Measurements from ENCODE around the gene GNAO1.

Gene GNAO1

DNA sequence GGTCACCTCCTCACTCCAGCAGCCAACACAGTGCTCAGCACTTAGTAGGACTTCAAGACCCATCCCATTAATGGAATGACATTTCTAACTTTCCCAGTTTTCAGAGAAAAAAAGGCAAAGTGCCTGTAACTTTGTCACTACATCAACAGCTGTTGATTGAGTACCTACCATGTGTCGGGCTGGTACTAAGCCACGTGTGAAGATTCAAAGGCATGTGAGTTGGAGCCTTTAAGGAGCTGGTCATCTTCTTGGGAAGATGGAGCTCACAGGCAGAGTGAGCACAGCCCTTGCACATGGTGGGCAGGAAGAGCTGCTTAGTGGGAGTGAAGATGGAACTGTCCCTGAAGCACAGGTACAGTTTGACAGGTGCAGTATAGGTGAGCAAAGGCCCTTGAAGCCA is 88.6 kb downstream of the GNAO1 start:
- Histone ChIP-seq H3K9me3 (ENCODE audit: control insufficient read depth, insufficient read depth, low read depth, low read length) (no peaks in the 10 kb centered on the region), H3K27ac (ENCODE audit: extremely low read depth, low read depth, low read length) (no peak overlapping the region), H3K4me1 (ENCODE audit: control insufficient read depth, insufficient read depth, low read length) (no peaks in the 10 kb centered on the region), H3K4me3 (ENCODE audit: low read depth, low read length) (no peak overlapping the region), H3K36me3 (ENCODE audit: control insufficient read depth in 2 of 2, insufficient read depth in 1 of 2, low read length in 2 of 2) (no peaks in the 10 kb centered on the region)
- CTCF ChIA-PET = interaction anchor here (0.6 to 1.2 kb wide), 5 partner anchors 9 to 561 kb away, joined by 3 to 5 read pairs (median 3); no protein-coding TSS in a partner anchor
- TF ChIP-seq SALL2 (tag by site-specific recombination; IDR thresholded peaks at IDR 0.05; ENCODE audit: borderline replicate concordance) = no peak
- no peak for TF ChIP-seq ZNF626 (tag by site-specific recombination; IDR thresholded peaks at IDR 0.05)
- TF ChIP-seq, protein P1, sequence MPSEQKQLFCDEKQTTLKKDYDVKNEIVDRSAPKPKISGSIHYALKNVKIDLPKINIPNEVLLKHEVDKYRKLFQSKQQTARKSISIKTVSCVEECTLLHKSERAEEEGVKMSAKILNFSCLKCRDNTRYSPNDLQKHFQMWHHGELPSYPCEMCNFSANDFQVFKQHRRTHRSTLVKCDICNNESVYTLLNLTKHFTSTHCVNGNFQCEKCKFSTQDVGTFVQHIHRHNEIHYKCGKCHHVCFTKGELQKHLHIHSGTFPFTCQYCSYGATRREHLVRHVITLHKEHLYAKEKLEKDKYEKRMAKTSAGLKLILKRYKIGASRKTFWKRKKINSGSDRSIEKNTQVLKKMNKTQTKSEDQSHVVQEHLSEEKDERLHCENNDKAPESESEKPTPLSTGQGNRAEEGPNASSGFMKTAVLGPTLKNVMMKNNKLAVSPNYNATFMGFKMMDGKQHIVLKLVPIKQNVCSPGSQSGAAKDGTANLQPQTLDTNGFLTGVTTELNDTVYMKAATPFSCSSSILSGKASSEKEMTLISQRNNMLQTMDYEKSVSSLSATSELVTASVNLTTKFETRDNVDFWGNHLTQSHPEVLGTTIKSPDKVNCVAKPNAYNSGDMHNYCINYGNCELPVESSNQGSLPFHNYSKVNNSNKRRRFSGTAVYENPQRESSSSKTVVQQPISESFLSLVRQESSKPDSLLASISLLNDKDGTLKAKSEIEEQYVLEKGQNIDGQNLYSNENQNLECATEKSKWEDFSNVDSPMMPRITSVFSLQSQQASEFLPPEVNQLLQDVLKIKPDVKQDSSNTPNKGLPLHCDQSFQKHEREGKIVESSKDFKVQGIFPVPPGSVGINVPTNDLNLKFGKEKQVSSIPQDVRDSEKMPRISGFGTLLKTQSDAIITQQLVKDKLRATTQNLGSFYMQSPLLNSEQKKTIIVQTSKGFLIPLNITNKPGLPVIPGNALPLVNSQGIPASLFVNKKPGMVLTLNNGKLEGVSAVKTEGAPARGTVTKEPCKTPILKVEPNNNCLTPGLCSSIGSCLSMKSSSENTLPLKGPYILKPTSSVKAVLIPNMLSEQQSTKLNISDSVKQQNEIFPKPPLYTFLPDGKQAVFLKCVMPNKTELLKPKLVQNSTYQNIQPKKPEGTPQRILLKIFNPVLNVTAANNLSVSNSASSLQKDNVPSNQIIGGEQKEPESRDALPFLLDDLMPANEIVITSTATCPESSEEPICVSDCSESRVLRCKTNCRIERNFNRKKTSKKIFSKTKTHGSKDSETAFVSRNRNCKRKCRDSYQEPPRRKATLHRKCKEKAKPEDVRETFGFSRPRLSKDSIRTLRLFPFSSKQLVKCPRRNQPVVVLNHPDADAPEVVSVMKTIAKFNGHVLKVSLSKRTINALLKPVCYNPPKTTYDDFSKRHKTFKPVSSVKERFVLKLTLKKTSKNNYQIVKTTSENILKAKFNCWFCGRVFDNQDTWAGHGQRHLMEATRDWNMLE (tag by site-specific recombination; conservative IDR thresholded peaks at IDR 0.05; ENCODE audit: low read depth) = no peak
- TF ChIP-seq, protein P2, sequence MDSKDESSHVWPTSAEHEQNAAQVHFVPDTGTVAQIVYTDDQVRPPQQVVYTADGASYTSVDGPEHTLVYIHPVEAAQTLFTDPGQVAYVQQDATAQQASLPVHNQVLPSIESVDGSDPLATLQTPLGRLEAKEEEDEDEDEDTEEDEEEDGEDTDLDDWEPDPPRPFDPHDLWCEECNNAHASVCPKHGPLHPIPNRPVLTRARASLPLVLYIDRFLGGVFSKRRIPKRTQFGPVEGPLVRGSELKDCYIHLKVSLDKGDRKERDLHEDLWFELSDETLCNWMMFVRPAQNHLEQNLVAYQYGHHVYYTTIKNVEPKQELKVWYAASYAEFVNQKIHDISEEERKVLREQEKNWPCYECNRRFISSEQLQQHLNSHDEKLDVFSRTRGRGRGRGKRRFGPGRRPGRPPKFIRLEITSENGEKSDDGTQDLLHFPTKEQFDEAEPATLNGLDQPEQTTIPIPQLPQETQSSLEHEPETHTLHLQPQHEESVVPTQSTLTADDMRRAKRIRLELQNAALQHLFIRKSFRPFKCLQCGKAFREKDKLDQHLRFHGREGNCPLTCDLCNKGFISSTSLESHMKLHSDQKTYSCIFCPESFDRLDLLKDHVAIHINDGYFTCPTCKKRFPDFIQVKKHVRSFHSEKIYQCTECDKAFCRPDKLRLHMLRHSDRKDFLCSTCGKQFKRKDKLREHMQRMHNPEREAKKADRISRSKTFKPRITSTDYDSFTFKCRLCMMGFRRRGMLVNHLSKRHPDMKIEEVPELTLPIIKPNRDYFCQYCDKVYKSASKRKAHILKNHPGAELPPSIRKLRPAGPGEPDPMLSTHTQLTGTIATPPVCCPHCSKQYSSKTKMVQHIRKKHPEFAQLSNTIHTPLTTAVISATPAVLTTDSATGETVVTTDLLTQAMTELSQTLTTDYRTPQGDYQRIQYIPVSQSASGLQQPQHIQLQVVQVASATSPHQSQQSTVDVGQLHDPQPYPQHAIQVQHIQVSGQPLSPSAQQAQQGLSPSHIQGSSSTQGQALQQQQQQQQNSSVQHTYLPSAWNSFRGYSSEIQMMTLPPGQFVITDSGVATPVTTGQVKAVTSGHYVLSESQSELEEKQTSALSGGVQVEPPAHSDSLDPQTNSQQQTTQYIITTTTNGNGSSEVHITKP (tag by site-specific recombination; IDR thresholded peaks at IDR 0.05) = no peak
- no peak for TF ChIP-seq HOXD13 (CRISPR knock-in tag; IDR thresholded peaks at IDR 0.05; ENCODE audit: borderline replicate concordance)
- POLR2A ChIA-PET = no interaction called here

DNA sequence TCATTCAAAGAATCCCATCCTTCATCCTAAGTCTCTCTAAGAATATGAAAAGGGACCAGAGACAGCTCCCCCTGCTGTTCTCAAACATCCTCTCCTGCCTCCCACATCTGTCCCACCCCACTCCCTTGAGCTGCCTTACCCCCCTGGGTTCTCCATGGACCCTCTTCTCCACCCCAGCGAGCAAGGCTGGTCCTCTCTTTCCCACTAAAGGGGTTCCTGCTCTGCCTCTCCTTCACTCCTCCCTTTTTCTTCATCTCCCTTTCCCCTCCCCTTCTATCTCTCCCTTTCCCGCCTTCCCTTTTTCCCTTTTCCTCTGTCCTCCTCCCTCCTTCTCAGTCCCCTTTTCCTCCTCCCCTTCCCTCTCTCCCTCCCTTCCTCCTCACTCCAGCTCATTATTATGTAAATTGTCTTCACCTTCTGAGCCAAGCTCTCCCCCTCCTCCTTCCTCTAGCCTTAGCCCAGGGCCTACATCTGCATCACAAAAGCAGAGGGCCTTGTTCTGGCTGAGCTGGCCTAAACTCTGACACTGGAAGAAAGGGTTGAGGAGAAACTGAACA is 90.0 kb downstream of the GNAO1 start:
- ChIA-PET CTCF (interaction anchor here (0.6 to 1.8 kb wide), 14 partner anchors 10 to 909 kb away, joined by 3 to 6 read pairs (median 4); no protein-coding TSS in a partner anchor), POLR2A (no interaction called here)
- H3K4me3 ChIP-seq (ENCODE audit: low read depth, low read length) = no peak overlapping the region
- no peaks in the 10 kb centered on the region for H3K4me1 ChIP-seq (ENCODE audit: control insufficient read depth, insufficient read depth, low read length)
- TF ChIP-seq PRDM1 (tag by site-specific recombination; IDR thresholded peaks at IDR 0.05) (peak; percentile 67), KLF9 (tag by site-specific recombination; IDR thresholded peaks at IDR 0.05; ENCODE audit: low read depth) (no peak), BCL11B (tag by site-specific recombination; IDR thresholded peaks at IDR 0.05; ENCODE audit: low read depth) (no peak), ZBTB48 (tag by site-specific recombination; IDR thresholded peaks at IDR 0.05) (no peak), ZFHX2 (tag by site-specific recombination; conservative IDR thresholded peaks at IDR 0.05) (0 out of 2 replicates have a peak, but pooled peaks have one; percentile 12), ZNF548 (tag by site-specific recombination; IDR thresholded peaks at IDR 0.05) (no peak), ZNF398 (tag by site-specific recombination; IDR thresholded peaks at IDR 0.05) (peak; percentile 69), WT1 (tag by site-specific recombination; IDR thresholded peaks at IDR 0.05) (no peak), ZNF366 (tag by site-specific recombination; conservative IDR thresholded peaks at IDR 0.05) (0 out of 2 replicates have a peak, but pooled peaks have one; percentile 28), ZNF449 (tag by site-specific recombination; IDR thresholded peaks at IDR 0.05) (no peak)
- TF ChIP-seq, protein P3, sequence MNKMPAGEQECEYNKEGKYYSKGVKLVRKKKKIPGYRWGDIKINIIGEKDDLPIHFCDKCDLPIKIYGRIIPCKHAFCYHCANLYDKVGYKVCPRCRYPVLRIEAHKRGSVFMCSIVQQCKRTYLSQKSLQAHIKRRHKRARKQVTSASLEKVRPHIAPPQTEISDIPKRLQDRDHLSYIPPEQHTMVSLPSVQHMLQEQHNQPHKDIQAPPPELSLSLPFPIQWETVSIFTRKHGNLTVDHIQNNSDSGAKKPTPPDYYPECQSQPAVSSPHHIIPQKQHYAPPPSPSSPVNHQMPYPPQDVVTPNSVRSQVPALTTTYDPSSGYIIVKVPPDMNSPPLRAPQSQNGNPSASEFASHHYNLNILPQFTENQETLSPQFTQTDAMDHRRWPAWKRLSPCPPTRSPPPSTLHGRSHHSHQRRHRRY (tag by site-specific recombination; IDR thresholded peaks at IDR 0.05) = no peak
- TF ChIP-seq, protein P4, sequence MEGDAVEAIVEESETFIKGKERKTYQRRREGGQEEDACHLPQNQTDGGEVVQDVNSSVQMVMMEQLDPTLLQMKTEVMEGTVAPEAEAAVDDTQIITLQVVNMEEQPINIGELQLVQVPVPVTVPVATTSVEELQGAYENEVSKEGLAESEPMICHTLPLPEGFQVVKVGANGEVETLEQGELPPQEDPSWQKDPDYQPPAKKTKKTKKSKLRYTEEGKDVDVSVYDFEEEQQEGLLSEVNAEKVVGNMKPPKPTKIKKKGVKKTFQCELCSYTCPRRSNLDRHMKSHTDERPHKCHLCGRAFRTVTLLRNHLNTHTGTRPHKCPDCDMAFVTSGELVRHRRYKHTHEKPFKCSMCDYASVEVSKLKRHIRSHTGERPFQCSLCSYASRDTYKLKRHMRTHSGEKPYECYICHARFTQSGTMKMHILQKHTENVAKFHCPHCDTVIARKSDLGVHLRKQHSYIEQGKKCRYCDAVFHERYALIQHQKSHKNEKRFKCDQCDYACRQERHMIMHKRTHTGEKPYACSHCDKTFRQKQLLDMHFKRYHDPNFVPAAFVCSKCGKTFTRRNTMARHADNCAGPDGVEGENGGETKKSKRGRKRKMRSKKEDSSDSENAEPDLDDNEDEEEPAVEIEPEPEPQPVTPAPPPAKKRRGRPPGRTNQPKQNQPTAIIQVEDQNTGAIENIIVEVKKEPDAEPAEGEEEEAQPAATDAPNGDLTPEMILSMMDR (tag by site-specific recombination; IDR thresholded peaks at IDR 0.05) = 0 out of 2 replicates have a peak, but pooled peaks have one; percentile 24
- H3K27ac ChIP-seq (ENCODE audit: extremely low read depth, low read depth, low read length) = no peak overlapping the region
- H3K36me3 ChIP-seq (ENCODE audit: control insufficient read depth in 2 of 2, insufficient read depth in 1 of 2, low read length in 2 of 2) = no peaks in the 10 kb centered on the region
- H3K9me3 ChIP-seq (ENCODE audit: control insufficient read depth, insufficient read depth, low read depth, low read length) = no peaks in the 10 kb centered on the region

Measured in HEK293 (cell line).